Karpas-422 (cell line): ENCODE measurements around the gene ACOT8. TPM values are rescaled to one million over a fixed set of nuclear protein-coding genes. Genes with fewer than 3 reads are reported as not detected.

Experiments used
- DNase-seq: peaks from one replicate; pipeline ENCODE4 v3.0.0-alpha.2; 2015
- H2AFZ ChIP-seq: fragments of 200-600 bp; sonication (generic); 2 replicates; pipeline ENCODE4 v1.6.1; 2014; ENCODE audit warnings: antibody characterized with exemption, low read length, mixed read lengths
- H3K27ac ChIP-seq: fragments of 200-600 bp; sonication (generic); 2 replicates; pipeline ENCODE4 v1.5.1; 2014; ENCODE audit warnings: mild to moderate bottlenecking, low read length, moderate library complexity
- H3K27me3 ChIP-seq: fragments of 200-600 bp; sonication (generic); 2 replicates; pipeline ENCODE4 v1.6.1; 2014; ENCODE audit warnings: low read length, mixed read lengths
- H3K36me3 ChIP-seq: fragments of 200-600 bp; sonication (generic); 2 replicates; pipeline ENCODE4 v1.6.1; 2014; ENCODE audit warnings: low read length, mixed read lengths; ENCODE audit not compliant: insufficient read depth
- H3K4me1 ChIP-seq: fragments of 200-600 bp; sonication (generic); 2 replicates; pipeline ENCODE4 v1.6.1; 2014; ENCODE audit warnings: mild to moderate bottlenecking, low read length, mixed read lengths
- H3K4me2 ChIP-seq: fragments of 200-600 bp; sonication (generic); 2 replicates; pipeline ENCODE4 v1.6.1; 2014; ENCODE audit warnings: low read length, low read depth, mild to moderate bottlenecking; ENCODE audit not compliant: poor library complexity, severe bottlenecking
- H3K4me3 ChIP-seq: fragments of 200-600 bp; sonication (generic); 2 replicates; pipeline ENCODE4 v1.5.1; 2014; ENCODE audit warnings: mild to moderate bottlenecking, antibody characterized with exemption, low read length, mixed read lengths
- H3K79me2 ChIP-seq: fragments of 200-600 bp; sonication (generic); 2 replicates; pipeline ENCODE4 v1.6.1; 2014; ENCODE audit warnings: mild to moderate bottlenecking, low read length, mixed read lengths
- H3K9ac ChIP-seq: fragments of 200-600 bp; sonication (generic); 2 replicates; pipeline ENCODE4 v1.6.0; 2014; ENCODE audit warnings: low read length
- H3K9me2 ChIP-seq: fragments of 200-600 bp; sonication (generic), shearing (Covaris generic); replicated peaks from 2 replicates; pipeline ENCODE4 v1.6.0; 2014; ENCODE audit warnings: mild to moderate bottlenecking, low read length, moderate library complexity; ENCODE audit not compliant: insufficient read depth
- H3K9me3 ChIP-seq: fragments of 300-700, 200-600 bp; sonication (generic); 2 replicates; pipeline ENCODE4 v1.6.1; 2014; ENCODE audit warnings: low read length, mixed read lengths
- H4K20me1 ChIP-seq: fragments of 200-600 bp; sonication (generic); 2 replicates; pipeline ENCODE4 v1.6.1; 2014; ENCODE audit warnings: mild to moderate bottlenecking, antibody characterized with exemption, low read length, low read depth; ENCODE audit not compliant: insufficient read depth
- total RNA-seq: library from RNA; depleted of rRNA; stranded (reverse); fragments of >200 nt; shearing (Covaris generic); gene quantifications from 2 replicates; pipeline ENCODE4 v1.2.3, GENCODE V29; 2014; ENCODE audit warnings: low replicate concordance

ACOT8 gene
- total RNA-seq, 1 experiment from 2014 or later: 93.7 TPM

DNA sequence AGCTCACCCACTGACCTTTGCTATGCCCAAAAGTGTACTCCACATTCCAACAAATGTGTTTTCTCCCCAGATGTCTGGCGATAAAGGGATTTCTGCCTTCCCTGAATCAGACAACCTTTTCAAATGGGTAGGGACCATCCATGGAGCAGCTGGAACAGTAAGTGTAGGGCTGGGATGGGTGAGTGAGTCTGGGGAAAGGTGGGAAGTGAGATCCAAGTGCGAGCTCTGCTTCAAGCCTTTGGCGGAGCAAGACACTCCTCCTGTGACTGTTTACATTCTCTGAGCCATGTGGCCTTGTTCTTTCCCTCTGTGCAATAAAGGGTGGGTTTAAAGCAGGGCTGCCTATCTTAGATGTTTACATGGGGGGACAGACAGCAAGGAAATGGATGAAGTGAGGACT, 42.9 kb downstream of the ACOT8 start:
- H4K20me1 ChIP-seq: no peaks in the 10 kb centered on the region
- H3K27me3 ChIP-seq: no peaks in the 10 kb centered on the region
- no peak overlapping the region for H2AFZ ChIP-seq
- no peaks in the 10 kb centered on the region for H3K9me3 ChIP-seq
- DNase-seq: no peak
- H3K79me2 ChIP-seq: peaks cover 14% of the 10 kb centered on the region
- H3K27ac ChIP-seq: no peak overlapping the region
- no peak overlapping the region for H3K4me2 ChIP-seq
- H3K4me1 ChIP-seq: peaks cover 5% of the 10 kb centered on the region
- H3K9ac ChIP-seq: no peak overlapping the region
- peaks cover 41% of the 10 kb centered on the region for H3K36me3 ChIP-seq
- H3K4me3 ChIP-seq: no peak overlapping the region
- no peaks in the 10 kb centered on the region for H3K9me2 ChIP-seq

DNA sequence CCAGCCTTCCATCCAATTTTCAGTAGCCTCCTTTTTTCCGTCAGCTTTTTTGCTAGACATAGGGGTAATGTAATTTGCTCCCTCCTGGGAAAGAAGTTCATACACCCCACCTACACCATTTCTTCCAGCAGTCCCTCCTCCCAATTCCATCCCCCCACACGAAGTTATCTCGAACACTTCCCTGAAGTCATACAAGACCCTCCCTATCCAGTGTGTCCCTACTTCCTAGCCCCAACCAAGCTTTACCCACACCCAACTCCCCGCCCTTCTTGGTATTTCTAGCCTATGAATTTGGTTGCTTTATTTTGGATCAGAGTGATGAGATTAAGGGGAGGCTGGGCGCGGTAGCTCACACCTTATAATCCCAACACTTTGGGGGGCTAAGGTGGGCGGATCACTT, 43.7 kb downstream of the ACOT8 start:
- Histone ChIP-seq H3K9me2 (no peaks in the 10 kb centered on the region), H3K9ac (peak overlapping the region; percentile 94), H3K27me3 (no peaks in the 10 kb centered on the region), H3K79me2 (peaks cover 14% of the 10 kb centered on the region), H3K36me3 (peaks cover 45% of the 10 kb centered on the region), H4K20me1 (no peaks in the 10 kb centered on the region), H3K4me1 (peaks cover 5% of the 10 kb centered on the region), H3K4me3 (peak overlapping the region; percentile 93), H3K9me3 (no peaks in the 10 kb centered on the region), H3K4me2 (peak overlapping the region; percentile 88), H3K27ac (peak overlapping the region; percentile 87), H2AFZ (no peak overlapping the region)
- DNase-seq: no peak

DNA sequence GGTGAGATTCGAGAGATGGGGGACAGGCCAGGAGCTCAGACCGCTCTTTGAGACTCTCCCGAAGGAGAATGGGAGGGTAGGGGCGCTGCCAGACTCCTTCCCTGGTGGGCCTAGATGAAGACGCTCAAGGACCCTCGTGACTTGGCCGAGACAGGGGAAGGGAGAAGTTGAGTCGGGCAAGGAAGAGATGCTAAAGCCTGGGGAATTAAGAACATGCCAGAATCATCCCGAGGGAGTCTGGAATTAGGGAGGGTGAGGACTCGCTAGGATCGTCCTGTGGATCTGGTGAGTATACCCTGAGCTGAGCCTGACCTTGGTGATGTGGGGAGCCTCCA, 44.2 kb downstream of the ACOT8 start:
- H3K27ac ChIP-seq: peak overlapping the region; percentile 87
- no peaks in the 10 kb centered on the region for H3K9me2 ChIP-seq
- peak overlapping the region; percentile 93 for H3K4me3 ChIP-seq
- peaks cover 14% of the 10 kb centered on the region for H3K79me2 ChIP-seq
- peaks cover 45% of the 10 kb centered on the region for H3K36me3 ChIP-seq
- H3K9me3 ChIP-seq: no peaks in the 10 kb centered on the region
- H3K4me1 ChIP-seq: peaks cover 5% of the 10 kb centered on the region
- H3K4me2 ChIP-seq: peak overlapping the region; percentile 88
- H4K20me1 ChIP-seq: no peaks in the 10 kb centered on the region
- H3K27me3 ChIP-seq: no peaks in the 10 kb centered on the region
- H3K9ac ChIP-seq: peak overlapping the region; percentile 94
- 0 out of 2 replicates have a peak overlapping the region, but pooled peaks have one; percentile 15 for H2AFZ ChIP-seq
- DNase-seq: no peak

DNA sequence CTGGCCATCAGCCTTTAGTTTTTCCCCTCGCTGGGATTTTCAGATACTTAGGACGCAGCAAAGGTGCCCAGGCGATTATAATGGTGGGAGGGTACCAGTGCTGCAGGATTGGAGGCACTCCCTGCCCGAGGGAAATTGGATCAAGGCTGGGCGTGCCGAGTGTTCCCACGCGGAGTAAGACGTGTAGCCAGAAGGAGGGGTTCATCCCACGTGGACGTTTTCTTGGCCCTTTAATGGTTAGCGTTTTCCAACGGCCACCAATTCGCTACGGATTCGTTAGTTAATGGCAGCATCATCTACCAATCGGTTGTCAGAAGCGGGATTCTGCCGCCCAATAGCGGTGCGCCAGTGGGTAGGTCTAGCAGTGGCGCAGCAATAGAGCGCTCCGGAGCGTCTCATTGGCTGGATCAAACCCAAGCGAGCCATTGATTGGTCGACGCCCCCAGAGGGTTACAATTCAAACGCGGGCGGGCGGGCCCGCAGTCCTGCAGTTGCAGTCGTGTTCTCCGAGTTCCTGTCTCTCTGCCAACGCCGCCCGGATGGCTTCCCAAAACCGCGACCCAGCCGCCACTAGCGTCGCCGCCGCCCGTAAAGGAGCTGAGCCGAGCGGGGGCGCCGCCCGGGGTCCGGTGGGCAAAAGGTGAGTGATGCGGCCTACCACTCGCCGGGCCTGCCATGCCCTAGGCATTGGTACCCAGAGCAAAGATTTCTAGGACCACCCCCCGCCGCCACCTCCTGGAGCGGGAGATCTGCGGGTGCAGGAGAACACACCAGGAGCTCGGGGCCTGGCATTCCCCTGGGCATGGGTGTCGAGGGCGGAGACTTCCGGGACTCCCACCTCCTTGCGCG, 44.8 kb downstream of the ACOT8 start, which contains the start of gene UBE2C:
TSS of gene UBE2C (plus strand) at position 488 of the 849 bp plus-strand sequence. CDS start at position 540, 52 bp downstream.
- Histone ChIP-seq H3K36me3 (peaks cover 45% of the 10 kb centered on the region), H3K9me3 (no peaks in the 10 kb centered on the region), H3K9me2 (no peaks in the 10 kb centered on the region), H3K4me2 (peak within 1 kb of the TSS; percentile 88), H3K27ac (peak within 1 kb of the TSS; percentile 87), H2AFZ (peak within 1 kb of the TSS; percentile 15; the same call in 1 of the 2 replicates), H4K20me1 (no peaks in the 10 kb centered on the region), H3K9ac (peak within 1 kb of the TSS; percentile 94), H3K4me3 (peak within 1 kb of the TSS; percentile 93), H3K79me2 (peaks cover 14% of the 10 kb centered on the region), H3K27me3 (no peaks in the 10 kb centered on the region), H3K4me1 (peaks cover 5% of the 10 kb centered on the region)
- peak; percentile 99 for DNase-seq

DNA sequence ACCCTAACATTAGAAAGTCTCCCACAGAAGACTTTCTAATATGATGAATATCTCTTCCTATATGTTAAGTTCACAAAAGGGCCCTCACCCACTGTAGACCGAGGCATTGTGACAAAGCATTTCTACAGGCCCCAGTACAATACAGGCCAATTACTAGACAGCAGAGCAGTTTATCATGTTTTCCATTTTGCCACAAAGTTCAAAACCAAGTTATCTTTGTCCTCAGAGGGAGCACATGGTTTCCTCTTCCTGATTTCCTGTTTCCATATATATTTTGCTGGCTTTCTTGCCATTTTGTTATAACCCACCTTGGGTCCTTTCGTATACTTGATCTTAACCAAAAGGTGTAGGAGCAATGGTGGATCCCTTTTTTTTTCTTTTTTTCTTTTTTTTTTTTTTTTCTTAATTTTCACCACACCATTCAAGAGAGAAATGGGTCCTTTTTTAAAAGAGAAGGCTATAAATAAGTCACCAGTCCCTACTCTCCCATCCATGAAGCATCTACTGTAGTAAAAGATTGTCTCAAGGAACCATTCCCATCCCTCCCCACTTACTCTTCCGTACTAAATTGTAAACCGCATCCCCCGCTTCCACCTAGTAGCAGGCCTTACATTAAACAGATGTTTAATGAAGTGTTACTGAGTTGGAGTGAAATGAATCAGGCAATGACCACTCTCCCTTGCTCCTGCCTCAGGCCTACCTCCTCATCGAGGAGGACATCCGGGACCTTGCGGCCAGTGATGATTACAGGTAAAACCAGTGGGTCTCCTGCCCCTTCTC, 46.8 kb downstream of the ACOT8 start:
- Histone ChIP-seq H3K27ac (no peak overlapping the region), H3K9ac (no peak overlapping the region), H3K79me2 (peaks cover 14% of the 10 kb centered on the region), H3K4me3 (no peak overlapping the region), H4K20me1 (no peaks in the 10 kb centered on the region), H2AFZ (no peak overlapping the region), H3K9me2 (no peaks in the 10 kb centered on the region), H3K36me3 (peaks cover 33% of the 10 kb centered on the region), H3K4me1 (peaks cover 5% of the 10 kb centered on the region), H3K9me3 (no peaks in the 10 kb centered on the region), H3K4me2 (no peak overlapping the region), H3K27me3 (no peaks in the 10 kb centered on the region)
- DNase-seq: no peak

DNA sequence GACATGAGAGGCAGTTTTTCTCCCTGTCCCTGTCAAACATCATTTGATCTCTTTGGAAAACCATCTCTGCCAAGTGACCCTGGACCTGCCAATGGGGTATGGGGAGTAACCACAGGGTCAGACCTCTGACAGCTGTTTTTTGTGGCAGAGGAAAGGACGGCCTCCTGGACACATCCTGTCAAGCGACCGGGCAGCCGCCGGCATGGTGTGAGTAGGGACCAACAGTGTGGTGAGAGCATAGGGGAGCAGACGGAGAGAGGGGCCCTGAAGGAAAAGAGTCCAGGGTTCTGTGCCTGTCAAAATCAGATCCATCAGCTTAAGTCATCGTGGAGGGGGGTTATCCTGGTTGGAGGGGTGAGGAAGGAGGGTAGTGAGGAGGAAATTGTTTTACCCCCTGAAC, 55.3 kb downstream of the ACOT8 start:
- H4K20me1 ChIP-seq: no peaks in the 10 kb centered on the region
- peaks cover 5% of the 10 kb centered on the region; the same call in 1 of the 2 replicates for H3K4me1 ChIP-seq
- DNase-seq: no peak
- no peaks in the 10 kb centered on the region for H3K9me3 ChIP-seq
- no peak overlapping the region for H3K4me3 ChIP-seq
- H3K27me3 ChIP-seq: no peaks in the 10 kb centered on the region
- H3K36me3 ChIP-seq: peaks cover 12% of the 10 kb centered on the region
- H3K9ac ChIP-seq: no peak overlapping the region
- H3K27ac ChIP-seq: no peak overlapping the region
- H3K79me2 ChIP-seq: no peaks in the 10 kb centered on the region
- H3K9me2 ChIP-seq: no peaks in the 10 kb centered on the region
- H3K4me2 ChIP-seq: no peak overlapping the region
- no peak overlapping the region for H2AFZ ChIP-seq

DNA sequence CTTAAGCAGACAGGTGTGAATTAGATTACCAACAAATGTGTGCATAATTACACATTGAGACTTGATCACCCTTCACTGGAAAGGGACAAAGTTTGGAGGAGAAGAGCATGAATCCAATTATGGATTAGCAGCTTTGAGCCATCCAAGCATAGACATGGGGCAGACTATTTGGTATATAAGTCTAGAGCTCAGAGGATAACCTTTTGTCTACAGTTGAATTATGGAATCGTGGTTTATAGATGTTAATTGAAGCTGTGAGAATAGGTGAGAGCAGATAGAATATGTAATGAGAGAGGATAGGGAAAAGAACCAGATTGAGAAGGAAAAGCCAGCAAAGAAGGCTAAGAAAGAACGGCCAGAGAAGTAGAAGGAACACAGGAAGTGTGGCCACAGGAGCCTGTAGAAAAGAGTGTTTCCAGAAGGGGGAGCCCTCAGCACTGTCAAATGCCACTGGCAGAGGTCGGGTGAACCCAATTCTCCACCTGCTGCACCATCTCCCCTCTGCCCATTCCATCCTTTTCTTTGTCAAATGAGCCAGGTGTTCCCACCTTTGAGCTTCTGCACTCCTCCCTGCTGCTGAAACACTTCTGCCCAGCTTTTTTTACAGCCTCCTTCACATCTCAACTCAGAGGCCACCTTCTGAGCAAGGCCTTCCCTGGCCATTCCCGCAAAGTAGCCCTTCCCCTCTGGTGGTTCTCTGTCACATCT, 58.1 kb downstream of the ACOT8 start:
- Histone ChIP-seq H3K9me3 (no peaks in the 10 kb centered on the region), H3K27ac (no peak overlapping the region), H3K36me3 (peaks cover 30% of the 10 kb centered on the region), H3K79me2 (no peaks in the 10 kb centered on the region), H3K4me3 (no peak overlapping the region), H3K9me2 (no peaks in the 10 kb centered on the region), H3K4me2 (no peak overlapping the region), H2AFZ (0 out of 2 replicates have a peak overlapping the region, but pooled peaks have one; percentile 4), H3K4me1 (peaks cover 5% of the 10 kb centered on the region; the same call in 1 of the 2 replicates), H3K9ac (no peak overlapping the region), H4K20me1 (no peaks in the 10 kb centered on the region), H3K27me3 (no peaks in the 10 kb centered on the region)
- DNase-seq: peak; percentile 87
